NCI-H2107 treated with DMSO at 0.1 percent for 48 hours (cell line): ENCODE measurements around the gene KDM1A.

Source experiments
- DNase-seq: peaks from one replicate; lab custom pipeline; 2025; ENCODE audit not compliant: unreplicated experiment; lab: John Stamatoyannopoulos, UW

Gene KDM1A

GRCh38 chr1:23066075-23066474, 46.8 kb downstream of the KDM1A start:
- DNase-seq, result no peak

- no peak for DNase-seq
These were observed 49.9 kb downstream of the KDM1A start for GRCh38 chr1:23069149-23069548.

DNA sequence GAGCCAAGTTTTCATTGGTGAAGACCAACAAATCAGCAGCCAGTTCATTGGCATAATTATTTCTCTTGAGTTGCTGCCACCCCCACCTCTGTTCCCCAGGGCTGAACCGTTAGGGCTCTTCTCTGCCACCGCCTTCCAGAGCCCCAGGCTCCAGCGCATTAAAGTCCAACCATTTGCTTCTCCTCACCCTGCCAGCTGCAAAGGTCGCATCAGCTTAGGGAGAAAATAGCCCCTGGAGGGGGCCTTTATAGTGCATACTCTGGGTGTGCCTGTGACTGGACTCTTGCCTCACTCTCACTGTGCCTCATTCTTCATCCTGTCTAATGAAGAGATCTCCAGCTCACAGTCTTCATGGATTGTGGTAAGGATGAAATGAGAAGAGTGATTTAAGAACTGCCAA, 50.4 kb downstream of the KDM1A start:
- DNase-seq, result no peak

DNA sequence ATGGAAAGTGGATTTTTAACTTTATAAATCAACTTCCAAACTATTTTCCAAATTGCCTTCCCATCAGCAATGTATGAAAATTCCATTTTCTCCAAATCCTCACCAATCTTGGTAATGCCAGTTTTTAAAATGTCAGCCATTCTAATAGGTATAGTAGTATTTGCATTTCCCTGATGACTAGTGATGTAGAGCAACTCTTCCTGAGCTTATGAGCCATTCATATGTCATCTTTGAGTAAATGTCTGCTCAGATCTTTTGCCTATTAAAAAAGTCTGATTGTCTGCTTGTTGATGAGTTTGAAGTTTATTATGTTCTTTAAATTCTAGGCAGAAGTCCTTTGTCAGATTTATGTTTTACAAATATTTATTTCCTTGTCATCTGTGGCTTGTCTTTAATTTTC, 54.7 kb downstream of the KDM1A start:
- no peak for DNase-seq

DNA sequence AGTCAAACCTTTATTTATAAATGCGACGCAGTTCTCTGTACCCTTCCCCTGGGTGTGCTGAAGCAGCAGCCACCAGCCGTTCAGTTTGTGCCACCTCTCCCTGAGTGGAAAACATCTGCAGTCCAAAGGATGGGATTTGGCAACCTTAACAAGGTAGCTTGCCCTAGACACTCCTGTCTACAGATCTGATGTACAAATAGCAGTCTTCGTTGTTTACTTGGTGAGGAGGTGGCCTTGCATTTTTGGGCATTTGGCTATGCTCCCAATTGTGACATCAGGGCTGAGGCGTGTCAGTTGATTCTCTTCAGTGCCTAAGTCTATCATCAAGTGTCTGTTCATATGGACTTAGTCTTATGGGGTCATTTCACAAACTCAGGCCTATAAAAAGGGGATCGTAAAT, 59.8 kb downstream of the KDM1A start:
- no peak for DNase-seq

GRCh38 chr1:23080885-23081284, 61.6 kb downstream of the KDM1A start:
- DNase-seq, result no peak

DNA sequence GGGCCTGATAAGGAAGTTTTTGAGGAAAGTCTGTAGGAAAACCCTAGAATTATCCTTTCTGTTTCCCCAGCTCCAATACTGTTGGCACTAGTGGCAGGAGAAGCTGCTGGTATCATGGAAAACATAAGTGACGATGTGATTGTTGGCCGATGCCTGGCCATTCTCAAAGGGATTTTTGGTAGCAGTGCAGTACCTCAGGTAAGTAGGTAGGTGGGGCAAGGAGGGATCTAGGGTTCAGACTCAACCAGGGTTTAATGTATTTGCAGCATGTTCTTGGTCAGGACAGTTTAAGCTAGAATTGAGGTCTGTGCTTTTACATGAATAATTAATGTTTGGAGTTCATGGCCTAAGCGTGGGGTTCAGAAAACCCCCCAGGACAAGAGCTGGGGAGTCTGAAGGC, 62.1 kb downstream of the KDM1A start:
- no peak for DNase-seq

GRCh38 chr1:23083714-23084480, 64.6 kb downstream of the KDM1A start:
- DNase-seq, result no peak

DNA sequence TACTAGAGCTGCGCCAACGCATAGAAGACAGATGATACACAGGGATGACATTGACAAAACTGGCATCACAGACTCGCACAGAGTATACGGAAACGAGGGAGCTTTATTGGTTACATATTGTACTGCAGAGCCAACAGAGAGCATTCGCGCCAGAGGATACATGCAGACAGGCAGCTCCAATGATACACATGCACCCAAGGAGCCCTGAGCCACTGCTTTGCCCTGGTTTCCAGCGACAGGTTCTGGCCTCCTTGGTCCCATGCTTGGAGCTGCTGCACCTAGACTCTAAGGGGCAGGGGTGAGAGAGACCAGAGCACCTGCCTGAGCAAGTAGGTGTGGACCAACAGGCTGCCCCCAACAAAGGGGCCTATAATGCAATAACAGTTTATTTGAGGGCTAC, 65.6 kb downstream of the KDM1A start:
- no peak for DNase-seq

DNA sequence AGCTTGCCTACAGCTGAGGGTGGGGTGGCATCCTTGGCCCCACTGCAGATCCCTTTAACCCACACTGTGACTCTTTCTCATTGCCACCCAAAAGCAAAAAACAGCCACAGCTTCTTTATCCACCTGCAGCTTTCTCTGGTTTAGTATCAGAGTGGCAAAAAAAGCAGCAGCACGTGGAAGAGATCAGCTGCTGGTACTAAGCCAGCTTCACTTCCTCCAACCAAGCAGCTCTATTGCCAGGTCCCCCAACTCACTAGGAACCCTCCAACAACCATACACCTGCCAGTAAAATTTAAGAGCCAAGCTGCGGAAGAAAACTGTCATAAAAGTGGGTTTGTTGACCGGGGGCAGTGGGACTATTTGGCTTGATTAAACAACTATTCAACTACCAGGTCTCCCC, 66.4 kb downstream of the KDM1A start:
- no peak for DNase-seq

DNA sequence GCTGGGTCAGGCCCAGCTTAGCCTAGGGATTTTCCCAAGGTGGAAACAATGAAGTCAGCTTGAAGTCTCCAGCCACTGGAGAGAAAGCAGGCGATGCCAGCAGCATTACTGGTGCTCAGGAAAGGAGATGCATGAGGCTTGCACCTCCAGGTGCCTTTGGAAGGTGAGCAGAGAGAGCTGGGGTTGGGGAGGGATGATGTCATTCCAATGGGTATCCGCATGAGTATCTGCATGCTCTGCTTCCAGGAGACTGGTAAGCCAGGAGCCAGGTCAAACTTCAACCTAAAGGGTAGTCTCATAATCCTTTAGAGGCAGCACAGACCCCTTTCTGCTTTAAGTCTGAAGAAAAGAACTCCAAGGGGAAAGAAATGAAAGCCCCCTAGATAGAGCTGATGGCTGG, 68.8 kb downstream of the KDM1A start:
- DNase-seq, result no peak

GRCh38 chr1:23090056-23090455, 70.8 kb downstream of the KDM1A start:
- DNase-seq, result no peak

GRCh38 chr1:23091545-23091944, 72.3 kb downstream of the KDM1A start:
- no peak for DNase-seq

- DNase-seq, result no peak
These were observed 73.2 kb downstream of the KDM1A start for GRCh38 chr1:23092447-23092846.

DNA sequence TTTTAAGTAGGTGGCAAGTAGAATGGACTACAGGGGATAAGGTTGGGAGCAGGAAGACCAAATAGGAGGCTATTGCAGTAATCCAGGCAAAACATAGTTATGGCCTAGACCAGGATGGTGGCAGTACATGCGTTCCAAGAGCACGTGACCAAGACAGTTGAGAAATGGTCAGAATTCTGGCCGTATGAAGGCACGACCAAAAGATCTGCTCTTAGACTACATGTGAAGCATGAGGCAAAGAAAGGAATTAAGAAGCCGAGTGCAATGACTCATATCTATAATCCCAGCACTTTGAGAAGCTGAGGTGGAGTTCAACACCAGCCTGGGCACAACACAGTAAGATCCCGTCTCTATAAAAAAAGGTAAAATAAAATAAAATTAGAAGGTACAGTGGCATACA, 78.0 kb downstream of the KDM1A start:
- no peak for DNase-seq

- peak; percentile 70 for DNase-seq
These were observed 79.3 kb downstream of the KDM1A start for GRCh38 chr1:23098463-23099170.

GRCh38 chr1:23099171-23099536, 79.9 kb downstream of the KDM1A start:
- DNase-seq, result no peak

DNA sequence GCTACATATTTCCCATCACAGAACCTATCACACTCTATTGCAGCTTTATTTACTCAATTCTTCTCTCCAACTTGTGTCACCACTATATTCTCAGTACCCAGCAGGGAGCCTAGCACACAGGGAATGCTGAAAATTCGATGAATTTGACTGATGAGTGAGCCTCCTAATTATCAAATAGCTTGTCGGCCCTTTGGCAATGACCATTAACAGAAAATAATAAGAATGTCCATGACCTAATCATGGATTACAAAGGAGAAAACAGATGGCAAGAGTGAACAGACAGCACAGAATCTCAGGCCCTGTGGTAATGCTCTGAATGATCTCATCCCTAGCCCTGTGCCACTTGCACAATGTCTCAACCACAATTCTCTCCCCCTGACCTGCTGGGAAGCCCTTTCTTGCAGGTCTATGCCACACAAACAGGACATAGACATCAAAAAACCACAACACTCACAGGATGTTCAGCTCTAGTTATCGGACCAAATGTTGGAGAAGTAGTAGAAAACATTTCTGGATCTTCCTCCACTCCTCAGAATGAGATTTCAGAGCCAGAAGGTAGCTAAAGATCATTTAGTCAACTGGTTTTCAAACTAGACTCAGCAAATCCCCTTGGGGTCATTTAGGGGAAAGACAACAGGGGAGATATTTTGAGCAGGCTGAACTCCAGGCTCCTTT, 80.9 kb downstream of the KDM1A start:
- no peak for DNase-seq

DNA sequence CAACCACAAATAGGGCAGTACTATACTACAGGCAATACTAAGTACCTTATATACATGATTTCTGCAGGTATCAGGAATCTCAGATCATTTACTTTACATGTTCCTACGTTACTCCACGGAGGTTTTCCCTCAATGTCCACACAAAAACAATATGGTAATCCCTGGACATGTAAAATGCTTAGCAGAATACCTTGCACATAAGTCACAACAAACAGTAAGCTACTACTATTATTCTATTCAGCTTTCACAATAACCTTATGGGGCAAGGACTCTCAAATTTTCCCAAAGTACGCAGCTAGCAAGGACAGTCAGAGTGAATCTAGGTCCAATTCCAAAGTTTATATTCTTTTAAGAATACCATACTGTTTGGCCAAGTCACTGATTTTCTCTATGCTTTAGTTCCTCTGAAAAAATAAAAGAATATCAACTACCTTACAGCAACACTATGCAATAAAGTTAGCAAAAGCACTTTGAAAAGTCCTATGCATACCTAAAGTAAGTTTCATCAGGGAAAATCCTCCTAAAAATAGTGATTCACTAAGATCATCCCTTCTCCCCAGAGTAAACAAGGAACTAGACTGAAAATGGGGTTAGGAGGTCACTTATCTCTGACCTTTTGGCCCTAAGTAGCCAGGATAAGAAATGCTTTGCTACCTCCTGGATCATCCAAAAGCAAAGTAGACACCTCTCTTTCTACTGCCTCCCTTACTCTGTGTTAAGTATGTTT, 82.0 kb downstream of the KDM1A start:
- DNase-seq, result no peak

DNA sequence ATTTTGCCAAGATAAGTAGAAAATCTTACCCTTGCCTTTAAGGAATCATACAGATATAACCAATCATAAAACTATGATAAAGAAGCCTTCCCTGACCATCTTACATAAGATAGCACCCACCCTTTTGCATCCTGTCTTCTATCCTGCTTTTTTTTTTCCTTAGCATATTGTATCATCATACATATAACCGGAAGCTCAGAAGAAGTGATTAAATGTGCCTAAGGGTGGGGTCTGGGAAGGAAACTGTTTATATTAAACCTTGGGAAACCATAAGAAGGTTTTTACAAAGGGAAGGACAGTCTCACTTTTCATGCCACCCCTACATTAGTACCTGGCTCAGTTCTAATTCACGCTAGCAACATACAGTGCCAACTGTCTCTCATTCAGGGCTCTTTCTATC, 82.6 kb downstream of the KDM1A start:
- no peak for DNase-seq

DNA sequence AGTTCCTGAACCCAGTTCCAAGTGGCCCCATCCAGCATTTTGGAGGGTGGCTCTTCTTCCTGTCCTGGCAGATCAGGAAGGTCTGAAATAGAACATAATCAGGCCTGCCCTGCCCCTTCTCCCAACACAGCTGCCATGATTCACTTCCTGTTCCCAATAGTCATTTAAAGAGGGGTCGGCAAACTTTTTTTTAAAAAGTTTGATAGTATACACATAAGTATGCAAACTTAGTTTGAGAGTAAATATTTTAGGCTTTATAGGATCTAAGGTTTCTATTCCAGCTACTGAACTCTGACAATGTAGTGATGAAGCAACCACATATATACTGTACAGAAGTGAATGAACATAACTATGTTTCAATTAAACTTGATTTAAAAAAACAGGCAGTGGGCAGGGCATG, 83.0 kb downstream of the KDM1A start:
- DNase-seq, result no peak
